HG03039 (cell line): ENCODE measurements around the gene SMIM12.

Source experiments
- ATAC-seq: cut with Tn5 transposase; IDR thresholded peaks from one replicate; pipeline ENCODE4 v1.9.1; 2021; ENCODE audit warnings: mild to moderate bottlenecking, moderate library complexity; ENCODE audit not compliant: unreplicated experiment

Gene SMIM12

GRCh38 chr1:34808051-34808810 is 51.3 kb downstream of the SMIM12 start:
- ATAC-seq = no peak

- no peak for ATAC-seq
Observed at GRCh38 chr1:34806396-34806795, 53.2 kb downstream of the SMIM12 start.

- ATAC-seq = no peak
Observed at GRCh38 chr1:34803770-34804169, 55.8 kb downstream of the SMIM12 start.
